Psoas muscle (tissue), 7 donors: ENCODE results near the gene AMIGO3. TPM values are rescaled to one million over a fixed set of nuclear protein-coding genes. Genes with fewer than 3 reads are reported as not detected.

ENCODE experiments used
- polyA plus RNA-seq, 3 donors: library from polyadenylated mRNA; stranded (reverse); fragments of 200-250 nt; gene quantifications; one replicate each; pipeline ENCODE4 v1.2.3, GENCODE V29; 2013
- total RNA-seq, 4 donors: library from RNA; stranded (reverse); fragmentation: NEBNext Ultra II Directional in 2 of 4; extraction: Animal tissue kit (Norgen Biotek cat#: 25700) in 2 of 4; gene quantifications; one replicate each; pipeline versions ENCODE4 v1.2.1 to v1.2.4, GENCODE V29; 2021 to 2023
- donor health status: healthy with polysubstance abuse.
- donor health status: DM: no; HTN: no; CAD: no; lungs with moderate emphysema.
- donor health status: Bipolar disorder and iron deficiency.
- donor health status: healthy.
- donor health status: DM: no; HTN: no; CAD: no.
- donor health status: DM: no; HTN: no; CAD: no.
- donor health status: DM: yes; HTN: yes; CAD: no.

The AMIGO3 gene
- total and polyA plus RNA-seq, 7 donors = 0.36 to 0.94 (median 0.43) TPM; not detected in 3

Other genes starting within 250 kb of the AMIGO3 start
- gene DAG1, start 249.4 kb downstream of the AMIGO3 start, total RNA-seq = 100 to 1,000 TPM in 3 of 4 donors, 10 to 100 TPM in 1; 67.6 to 159 (median 139) TPM
- 10 to 100 TPM; 35.1 to 73.2 (median 42.1) TPM for gene DAG1, start 249.4 kb downstream of the AMIGO3 start, polyA plus RNA-seq
- gene BSN, start 165.2 kb downstream of the AMIGO3 start, total RNA-seq = under 1 TPM; 0.22 to 0.95 (median 0.47) TPM
- gene BSN, start 165.2 kb downstream of the AMIGO3 start, polyA plus RNA-seq = under 1 TPM; 0.08 to 0.20 (median 0.10) TPM
- 100 to 1,000 TPM; 115 to 189 (median 165) TPM for gene APEH, start 45.3 kb downstream of the AMIGO3 start, total RNA-seq
- 100 to 1,000 TPM in 1 of 3 donors, 10 to 100 TPM in 2; 70.8 to 109 (median 89.1) TPM for gene APEH, start 45.3 kb downstream of the AMIGO3 start, polyA plus RNA-seq
- 1 to 10 TPM; 3.2 to 7.0 (median 4.7) TPM for gene MST1, start 30.2 kb downstream of the AMIGO3 start, total RNA-seq
- 1 to 10 TPM; 1.4 to 4.5 (median 2.0) TPM for gene MST1, start 30.2 kb downstream of the AMIGO3 start, polyA plus RNA-seq
- gene RNF123, start 30.1 kb downstream of the AMIGO3 start, total RNA-seq = 100 to 1,000 TPM; 105 to 170 (median 146) TPM
- 10 to 100 TPM; 36.1 to 89.3 (median 76.9) TPM for gene RNF123, start 30.1 kb downstream of the AMIGO3 start, polyA plus RNA-seq
- gene GMPPB, start 4.3 kb upstream of the AMIGO3 start, total RNA-seq = 10 to 100 TPM in 2 of 4 donors, 1 to 10 TPM in 2; 9.3 to 14.5 (median 11.1) TPM
- gene GMPPB, start 4.3 kb upstream of the AMIGO3 start, polyA plus RNA-seq = 10 to 100 TPM; 12.5 to 30.7 (median 22.2) TPM
- 10 to 100 TPM; 11.6 to 16.1 (median 13.1) TPM for gene IP6K1, start 66.9 kb upstream of the AMIGO3 start, total RNA-seq
- 10 to 100 TPM in 1 of 3 donors, 1 to 10 TPM in 2; 9.1 to 15.5 (median 9.5) TPM for gene IP6K1, start 66.9 kb upstream of the AMIGO3 start, polyA plus RNA-seq
- not detected for gene CDHR4, start 80.2 kb upstream of the AMIGO3 start, total RNA-seq
- gene CDHR4, start 80.2 kb upstream of the AMIGO3 start, polyA plus RNA-seq = under 1 TPM in 2 of 3 donors, not detected in 1; 0.03 to 0.28 TPM
- 10 to 100 TPM in 1 of 4 donors, 1 to 10 TPM in 3; 2.2 to 20.1 (median 3.6) TPM for gene INKA1, start 83.6 kb upstream of the AMIGO3 start, total RNA-seq
- gene INKA1, start 83.6 kb upstream of the AMIGO3 start, polyA plus RNA-seq = 1 to 10 TPM; 2.4 to 5.2 (median 3.6) TPM
- 10 to 100 TPM in 1 of 4 donors, 1 to 10 TPM in 3; 4.9 to 10.4 (median 7.3) TPM for gene UBA7, start 94.3 kb upstream of the AMIGO3 start, total RNA-seq
- gene UBA7, start 94.3 kb upstream of the AMIGO3 start, polyA plus RNA-seq = 1 to 10 TPM; 3.3 to 4.2 (median 4.1) TPM
- gene TRAIP, start 136.9 kb upstream of the AMIGO3 start, total RNA-seq = 1 to 10 TPM in 2 of 4 donors, under 1 TPM in 2; 0.36 to 1.2 (median 0.81) TPM
- 1 to 10 TPM; 1.3 to 4.6 (median 2.0) TPM for gene TRAIP, start 136.9 kb upstream of the AMIGO3 start, polyA plus RNA-seq
- gene CAMKV, start 150.2 kb upstream of the AMIGO3 start, total RNA-seq = not detected
- gene CAMKV, start 150.2 kb upstream of the AMIGO3 start, polyA plus RNA-seq = under 1 TPM in 1 of 3 donors, not detected in 2; 0.09 TPM
- 1 to 10 TPM in 1 of 4 donors, under 1 TPM in 3; 0.39 to 1.7 (median 0.70) TPM for gene MST1R, start 184.2 kb upstream of the AMIGO3 start, total RNA-seq
- gene MST1R, start 184.2 kb upstream of the AMIGO3 start, polyA plus RNA-seq = under 1 TPM; 0.38 to 0.95 (median 0.57) TPM
- 10 to 100 TPM; 13.7 to 15.9 (median 15.0) TPM for gene MON1A, start 210.1 kb upstream of the AMIGO3 start, total RNA-seq
- gene MON1A, start 210.1 kb upstream of the AMIGO3 start, polyA plus RNA-seq = 10 to 100 TPM; 19.3 to 37.8 (median 28.3) TPM
- gene RBM6, start 220.5 kb upstream of the AMIGO3 start, total RNA-seq = 10 to 100 TPM; 21.6 to 41.0 (median 28.0) TPM
- 10 to 100 TPM; 28.3 to 42.8 (median 31.1) TPM for gene RBM6, start 220.5 kb upstream of the AMIGO3 start, polyA plus RNA-seq